ENCODE data around the gene MCF2L.

- TF ChIP-seq REST (IDR thresholded peaks at IDR 0.05; ENCODE audit: insufficient read depth in 1 of 2, low read depth in 2 of 2, low read length in 2 of 2): no peak
- TF ChIP-seq TAF1 (IDR thresholded peaks at IDR 0.05; ENCODE audit: borderline replicate concordance, insufficient read depth, low read length): no peak
- TF ChIP-seq POLR2AphosphoS5 (IDR thresholded peaks at IDR 0.05; ENCODE audit: low read depth, low read length): no peak
Observed at GRCh38 chr13:113048766-113049165, 79.8 kb downstream of the MCF2L start.
